Measurements from ENCODE around the gene BEX4. TPM values are rescaled to one million over a fixed set of nuclear protein-coding genes. Genes with fewer than 3 reads are reported as not detected.

The BEX4 gene
- polyA plus RNA-seq, 3 donors: 17.6 to 33.5 (median 28.6) TPM

- Mint-ChIP-seq H3K27me3 (ENCODE audit: low read depth in 3 of 3) (peaks cover 0 to 10% (median 4%) of the 10 kb centered on the region in 3 donors), H3K9me3 (peaks cover 0 to 2% (median 0%) of the 10 kb centered on the region in 7 donors), H3K27ac (no peak overlapping the region), H3K4me3 (no peak overlapping the region), H3K36me3 (no peaks in the 10 kb centered on the region), H3K4me1 (no peaks in the 10 kb centered on the region)
- DNase-seq: no peak
- H2AFZ ChIP-seq (ENCODE audit: insufficient read depth, low read depth, low read length, poor library complexity, severe bottlenecking): no peak overlapping the region
- no peaks in the 10 kb centered on the region for H3K79me2 ChIP-seq (ENCODE audit: insufficient read depth, low read length)
- no peaks in the 10 kb centered on the region for H4K20me1 ChIP-seq (ENCODE audit: insufficient read depth, low read length)
- H3K27ac ChIP-seq (ENCODE audit: low read depth in 1 of 2, low read length in 2 of 2): no peak overlapping the region
- intact Hi-C loops (cut with micrococcal nuclease): no loop called here
- no peaks in the 10 kb centered on the region for H3K9me3 ChIP-seq (replicated peaks in 1 of 2; ENCODE audit: control insufficient read depth in 1 of 2, insufficient read depth in 1 of 2, low read length in 2 of 2)
- H3K4me2 ChIP-seq (replicated peaks; ENCODE audit: extremely low read depth, low read length, poor library complexity, severe bottlenecking): no peak overlapping the region
- no peak for TF ChIP-seq CTCF (IDR thresholded peaks at IDR 0.05)
- no peaks in the 10 kb centered on the region for H3K4me1 ChIP-seq (ENCODE audit: control insufficient read depth in 1 of 2, insufficient read depth in 2 of 2, low read length in 2 of 2)
- H3K9ac ChIP-seq (ENCODE audit: insufficient read depth, low read length, poor library complexity, severe bottlenecking): no peak overlapping the region
- no peak overlapping the region for H3K4me3 ChIP-seq (replicated peaks in 1 of 3; ENCODE audit: low read depth in 2 of 3, low read length in 3 of 3)
- no peaks in the 10 kb centered on the region for H3K27me3 ChIP-seq (ENCODE audit: control insufficient read depth in 2 of 2, insufficient read depth in 2 of 2, low read length in 2 of 2)
- WGBS (ENCODE audit: insufficient coverage): no CpG with 5 or more reads among the region's 1 CpG
- H3K36me3 ChIP-seq (replicated peaks in 1 of 2; ENCODE audit: control insufficient read depth in 1 of 2, insufficient read depth in 2 of 2, low read length in 2 of 2): no peaks in the 10 kb centered on the region
These were observed 21.4 kb downstream of the BEX4 start for GRCh38 chrX:103236296-103236695.

GRCh38 chrX:103240155-103240554 is 25.2 kb downstream of the BEX4 start:
- H4K20me1 ChIP-seq (ENCODE audit: insufficient read depth, low read length): no peaks in the 10 kb centered on the region
- DNase-seq: no peak
- Mint-ChIP-seq H3K4me3 (no peak overlapping the region), H3K4me1 (no peaks in the 10 kb centered on the region), H3K36me3 (no peaks in the 10 kb centered on the region), H3K9me3 (peaks cover 0 to 2% (median 0%) of the 10 kb centered on the region in 7 donors), H3K27ac (no peak overlapping the region), H3K27me3 (ENCODE audit: low read depth in 3 of 3) (peaks cover 0 to 8% (median 2%) of the 10 kb centered on the region in 3 donors)
- no peaks in the 10 kb centered on the region for H3K9me3 ChIP-seq (replicated peaks in 1 of 2; ENCODE audit: control insufficient read depth in 1 of 2, insufficient read depth in 1 of 2, low read length in 2 of 2)
- H3K36me3 ChIP-seq (replicated peaks in 1 of 2; ENCODE audit: control insufficient read depth in 1 of 2, insufficient read depth in 2 of 2, low read length in 2 of 2): no peaks in the 10 kb centered on the region
- no peak overlapping the region for H3K4me2 ChIP-seq (replicated peaks; ENCODE audit: extremely low read depth, low read length, poor library complexity, severe bottlenecking)
- no peak overlapping the region for H3K9ac ChIP-seq (ENCODE audit: insufficient read depth, low read length, poor library complexity, severe bottlenecking)
- H3K4me3 ChIP-seq (replicated peaks in 1 of 3; ENCODE audit: low read depth in 2 of 3, low read length in 3 of 3): no peak overlapping the region
- no peaks in the 10 kb centered on the region for H3K27me3 ChIP-seq (ENCODE audit: control insufficient read depth in 2 of 2, insufficient read depth in 2 of 2, low read length in 2 of 2)
- TF ChIP-seq CTCF (IDR thresholded peaks at IDR 0.05): no peak
- H3K27ac ChIP-seq (ENCODE audit: low read depth in 1 of 2, low read length in 2 of 2): no peak overlapping the region
- no peak overlapping the region for H2AFZ ChIP-seq (ENCODE audit: insufficient read depth, low read depth, low read length, poor library complexity, severe bottlenecking)
- no peaks in the 10 kb centered on the region for H3K79me2 ChIP-seq (ENCODE audit: insufficient read depth, low read length)
- intact Hi-C loops (cut with micrococcal nuclease): no loop called here
- no peaks in the 10 kb centered on the region for H3K4me1 ChIP-seq (ENCODE audit: control insufficient read depth in 1 of 2, insufficient read depth in 2 of 2, low read length in 2 of 2)

All from CD14-positive monocyte (primary cell).